HUES6 (cell line): ENCODE data around the gene DNAJB11.
"Not testable (repeated sequence)": the region's sequence is repeated elsewhere in the genome, so short reads cannot be mapped to it uniquely, and the experiment has no call there.

Experiments
- H3K27ac ChIP-seq: 2 replicates; pipeline ENCODE4 v1.7.0; 2013; ENCODE audit warnings: low read depth, mild to moderate bottlenecking, low read length, inconsistent platforms
- H3K27me3 ChIP-seq: 2 replicates; pipeline ENCODE4 v1.6.1; 2013; ENCODE audit warnings: low read length; ENCODE audit not compliant: control insufficient read depth, insufficient read depth
- H3K36me3 ChIP-seq: 2 replicates; pipeline ENCODE4 v1.6.1; 2013; ENCODE audit warnings: low read length; ENCODE audit not compliant: control insufficient read depth, insufficient read depth
- H3K4me1 ChIP-seq: 2 replicates; pipeline ENCODE4 v1.6.1; 2013; ENCODE audit warnings: low read length; ENCODE audit not compliant: control insufficient read depth, insufficient read depth
- H3K4me3 ChIP-seq: 2 replicates; pipeline ENCODE4 v1.5.1; 2013; ENCODE audit warnings: low read depth, low read length
- H3K9ac ChIP-seq: one replicate; pipeline ENCODE4 v1.6.1; 2013; ENCODE audit warnings: mild to moderate bottlenecking, low read length
- H3K9me3 ChIP-seq: 2 replicates; pipeline ENCODE4 v1.6.1; 2013; ENCODE audit warnings: low read depth, low read length; ENCODE audit not compliant: control insufficient read depth, insufficient read depth

The DNAJB11 gene

DNA sequence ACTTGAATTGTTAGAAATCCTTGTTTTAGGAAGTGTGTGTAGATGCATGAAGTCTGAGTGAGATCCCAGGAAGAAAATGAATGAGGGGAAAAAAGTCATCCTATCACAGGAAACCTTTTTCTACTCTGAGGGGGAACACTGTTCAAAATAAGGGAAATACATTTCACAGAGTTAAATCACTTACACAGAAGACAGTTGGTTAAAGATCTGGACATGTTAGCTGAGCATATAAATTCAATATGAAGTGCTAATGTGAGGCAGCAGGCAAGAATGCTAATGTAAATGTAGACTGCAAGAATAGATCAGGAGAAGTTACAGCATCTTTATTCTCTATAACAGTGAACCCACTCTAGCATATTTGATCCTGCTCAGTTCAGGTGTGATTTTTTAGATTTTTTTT lies 5.9 kb upstream of the DNAJB11 start:
- H3K4me1 ChIP-seq, result 0 out of 2 replicates have a peak, but pooled peaks cover 6% of the 10 kb centered on the region
- H3K27me3 ChIP-seq, result no peaks in the 10 kb centered on the region
- H3K9ac ChIP-seq, result no peak overlapping the region
- peaks cover 4% of the 10 kb centered on the region; the same call in 1 of the 2 replicates for H3K36me3 ChIP-seq
- H3K4me3 ChIP-seq, result no peak overlapping the region
- H3K9me3 ChIP-seq, result no peaks in the 10 kb centered on the region
- H3K27ac ChIP-seq, result no peak overlapping the region

DNA sequence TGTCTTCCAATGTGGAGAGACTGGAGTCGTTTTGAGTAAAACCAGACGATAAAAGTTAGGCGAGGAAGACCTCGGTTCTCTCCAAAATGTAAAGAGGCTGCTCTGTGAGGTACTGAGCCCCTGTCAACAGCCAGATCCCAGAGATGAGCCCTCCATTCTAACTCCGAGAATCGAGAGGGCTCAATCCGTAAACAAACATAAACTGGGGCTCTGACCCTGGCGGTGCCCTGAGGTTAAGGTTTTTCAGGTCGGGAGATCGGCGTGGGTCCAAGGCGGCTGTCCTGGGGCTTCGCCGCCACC lies 3.8 kb upstream of the DNAJB11 start:
- no peak overlapping the region for H3K27ac ChIP-seq
- peak overlapping the region; percentile 84 for H3K9ac ChIP-seq
- peaks cover 11% of the 10 kb centered on the region for H3K4me1 ChIP-seq
- H3K27me3 ChIP-seq, result no peaks in the 10 kb centered on the region
- no peaks in the 10 kb centered on the region for H3K9me3 ChIP-seq
- H3K4me3 ChIP-seq, result peak overlapping the region; percentile 88
- peaks cover 4% of the 10 kb centered on the region; the same call in 1 of the 2 replicates for H3K36me3 ChIP-seq

DNA sequence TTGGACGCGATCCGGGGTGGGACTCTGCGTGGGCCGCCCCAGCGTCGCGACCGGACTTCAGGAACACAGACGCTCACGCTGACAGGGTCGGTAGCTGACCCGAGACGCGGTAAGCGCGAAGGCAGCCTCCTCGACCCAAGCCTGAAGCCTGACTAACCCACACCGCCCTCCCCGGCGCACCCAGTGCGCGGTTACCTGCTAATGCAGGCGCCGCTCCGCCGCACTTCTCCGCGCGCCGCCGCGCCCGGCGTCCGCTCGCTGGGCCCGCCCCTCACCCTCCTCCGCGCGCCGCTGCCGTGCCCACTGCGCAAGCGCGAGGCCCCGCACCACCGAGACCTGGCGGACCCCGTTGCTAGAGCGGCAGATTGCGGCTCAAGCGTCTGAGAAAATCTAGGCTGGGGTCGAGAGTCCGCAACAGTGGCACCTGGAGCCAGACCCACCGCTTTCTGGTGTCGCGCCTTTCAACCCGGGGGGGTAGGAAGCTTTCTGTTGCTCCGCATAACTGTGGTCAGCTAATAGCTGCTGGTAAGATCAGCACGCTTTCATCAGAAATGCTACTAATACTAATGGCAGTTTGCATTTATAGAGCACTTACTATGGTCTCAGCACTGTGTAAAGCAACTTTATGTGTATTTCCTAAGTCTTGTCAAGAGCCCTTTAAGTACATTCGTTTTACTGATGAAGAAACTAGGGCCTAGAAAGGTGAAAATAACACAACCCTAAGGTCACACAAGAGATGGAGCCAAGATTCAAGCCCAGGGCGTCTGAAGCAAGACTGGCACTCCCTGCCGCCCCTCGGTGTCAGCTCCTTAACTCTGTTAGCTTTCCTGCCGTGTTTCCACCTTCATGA lies 3.2 kb upstream of the DNAJB11 start, which contains the start of gene TBCCD1:
TSS of gene TBCCD1 (minus strand) at position 268 of the 850 bp plus-strand sequence. CDS start 3,010 bp downstream, outside the sequence.
- Histone ChIP-seq H3K9ac (peak within 1 kb of the TSS; percentile 84), H3K36me3 (peaks cover 3% of the 10 kb centered on the region; the same call in 1 of the 2 replicates), H3K27me3 (no peaks in the 10 kb centered on the region), H3K4me3 (peak within 1 kb of the TSS; percentile 88), H3K9me3 (no peaks in the 10 kb centered on the region), H3K4me1 (peaks cover 11% of the 10 kb centered on the region), H3K27ac (peak within 1 kb of the TSS; percentile 41; the same call in 1 of the 2 replicates)

DNA sequence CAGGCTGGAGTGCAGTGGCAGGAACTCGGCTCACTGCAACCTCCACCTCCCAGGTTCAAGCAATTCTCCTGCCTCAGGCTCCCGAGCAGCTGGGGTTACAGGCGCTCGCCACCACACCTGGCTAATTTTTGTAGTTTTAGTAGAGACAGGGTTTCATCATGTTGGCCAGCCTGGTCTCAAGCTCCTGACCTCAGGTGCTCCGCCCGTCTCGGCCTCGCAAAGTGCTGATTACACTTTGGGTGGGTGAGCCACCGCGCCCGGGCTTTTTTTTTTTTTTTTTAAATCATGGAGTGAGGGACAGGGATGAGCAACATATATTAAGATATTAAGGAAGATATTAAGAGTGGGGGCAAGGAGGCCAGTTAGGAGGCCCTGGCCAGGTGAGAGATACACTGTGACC lies 1.2 kb upstream of the DNAJB11 start:
- H3K9ac ChIP-seq, H3K9me3 ChIP-seq, H3K27ac ChIP-seq, H3K27me3 ChIP-seq: not testable (repeated sequence)
- Histone ChIP-seq H3K36me3 (peaks cover 17% of the 10 kb centered on the region), H3K4me1 (peaks cover 11% of the 10 kb centered on the region), H3K4me3 (peak overlapping the region; percentile 85)

DNA sequence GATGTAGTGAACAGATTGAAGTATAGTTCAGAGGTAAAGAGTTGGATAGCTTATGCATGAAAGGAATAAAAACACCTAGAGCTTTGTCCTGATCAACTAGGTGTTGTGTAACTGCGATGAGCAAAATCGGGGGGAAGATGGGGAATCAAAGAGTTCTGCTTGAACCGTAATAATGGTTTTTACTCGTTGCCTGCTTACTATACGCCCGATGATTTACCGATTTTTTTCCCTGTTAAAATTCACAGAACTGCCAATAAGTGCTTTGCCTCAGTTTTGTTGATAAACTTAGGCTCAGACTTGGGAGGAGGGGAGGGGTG lies 783 bp upstream of the DNAJB11 start:
- Histone ChIP-seq H3K36me3 (peaks cover 21% of the 10 kb centered on the region), H3K27me3 (no peaks in the 10 kb centered on the region), H3K9ac (peak overlapping the region; percentile 69), H3K27ac (no peak overlapping the region), H3K9me3 (no peaks in the 10 kb centered on the region), H3K4me3 (peak overlapping the region; percentile 85), H3K4me1 (peaks cover 11% of the 10 kb centered on the region)

DNA sequence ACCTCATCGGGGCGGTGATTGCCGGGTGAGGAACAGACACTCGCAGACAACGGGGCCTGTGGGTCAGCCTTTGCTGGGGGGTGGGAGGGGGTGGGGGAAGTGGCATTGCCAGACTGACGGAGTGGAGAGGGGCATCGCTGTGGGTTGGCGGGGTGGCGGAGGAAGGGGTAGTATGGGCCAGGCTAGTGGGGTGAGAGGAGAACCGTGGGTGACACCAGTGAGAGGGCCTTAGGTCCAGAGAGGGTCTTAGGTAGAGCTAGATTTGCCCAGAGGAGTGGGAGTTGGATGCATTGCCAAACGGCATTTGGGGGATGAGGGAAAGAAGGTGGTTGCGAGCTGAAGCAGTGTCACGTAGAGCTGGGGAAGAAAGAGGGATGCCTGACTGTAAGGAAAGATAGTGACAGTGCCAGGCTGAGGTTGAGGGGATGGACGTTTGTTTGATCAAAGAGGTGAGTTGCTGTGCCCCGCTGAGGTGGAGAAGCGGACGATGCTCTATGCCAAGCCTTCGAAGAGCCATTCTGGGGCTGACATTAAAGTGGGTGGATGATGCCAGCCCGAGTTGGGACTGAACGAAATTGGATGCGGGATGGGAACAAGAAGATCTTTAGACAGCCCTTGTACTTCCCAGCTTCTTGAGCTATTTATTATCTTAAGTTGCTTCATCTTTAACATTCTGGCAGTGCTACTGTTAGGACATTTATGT lies 572 bp downstream of the DNAJB11 start:
- Histone ChIP-seq H3K27me3 (no peaks in the 10 kb centered on the region), H3K9ac (peak overlapping the region; percentile 89), H3K4me3 (peak overlapping the region; percentile 98), H3K36me3 (peaks cover 34% of the 10 kb centered on the region), H3K9me3 (no peaks in the 10 kb centered on the region), H3K4me1 (peaks cover 11% of the 10 kb centered on the region), H3K27ac (peak overlapping the region; percentile 72; the same call in 1 of the 2 replicates)

DNA sequence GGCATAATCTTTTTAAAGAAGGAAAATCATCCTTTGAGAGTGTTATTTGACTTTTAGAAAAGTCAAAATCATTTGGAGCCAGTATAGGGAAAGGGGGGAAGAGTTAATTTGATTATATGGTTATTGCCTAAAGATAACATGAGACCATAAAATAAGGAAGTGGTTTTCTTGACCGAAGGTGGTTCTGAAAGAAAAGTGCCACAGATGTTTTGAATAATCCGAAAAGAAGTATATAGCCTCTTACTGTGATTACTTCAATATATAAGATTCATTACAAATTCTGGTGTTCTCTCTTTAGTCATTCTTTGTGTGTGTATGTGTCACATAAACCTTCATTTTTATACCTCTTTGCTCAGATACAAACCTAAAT lies 1.1 kb downstream of the DNAJB11 start:
- peaks cover 11% of the 10 kb centered on the region for H3K4me1 ChIP-seq
- H3K36me3 ChIP-seq, result peaks cover 39% of the 10 kb centered on the region
- peak overlapping the region; percentile 89 for H3K9ac ChIP-seq
- no peaks in the 10 kb centered on the region for H3K9me3 ChIP-seq
- H3K4me3 ChIP-seq, result peak overlapping the region; percentile 98
- no peak overlapping the region for H3K27ac ChIP-seq
- no peaks in the 10 kb centered on the region for H3K27me3 ChIP-seq

DNA sequence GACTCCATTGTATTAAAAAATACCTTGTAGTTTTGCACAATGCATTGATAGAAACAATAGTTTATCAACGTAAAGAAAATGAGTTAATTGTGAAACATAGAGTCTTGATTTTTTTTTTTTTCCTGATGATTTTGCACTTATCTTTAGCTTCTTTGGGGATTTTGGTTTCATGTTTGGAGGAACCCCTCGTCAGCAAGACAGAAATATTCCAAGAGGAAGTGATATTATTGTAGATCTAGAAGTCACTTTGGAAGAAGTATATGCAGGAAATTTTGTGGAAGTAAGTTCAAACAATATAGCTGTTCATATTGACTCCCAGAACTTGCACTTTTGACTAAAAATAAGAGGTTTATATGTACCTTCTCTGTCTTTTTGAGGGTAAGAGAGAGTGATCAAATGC lies 7.0 kb downstream of the DNAJB11 start:
- H3K36me3 ChIP-seq, result peaks cover 92% of the 10 kb centered on the region
- no peaks in the 10 kb centered on the region for H3K4me1 ChIP-seq
- no peaks in the 10 kb centered on the region for H3K27me3 ChIP-seq
- H3K9ac ChIP-seq, result no peak overlapping the region
- no peak overlapping the region for H3K4me3 ChIP-seq
- H3K9me3 ChIP-seq, result no peaks in the 10 kb centered on the region
- no peak overlapping the region for H3K27ac ChIP-seq

DNA sequence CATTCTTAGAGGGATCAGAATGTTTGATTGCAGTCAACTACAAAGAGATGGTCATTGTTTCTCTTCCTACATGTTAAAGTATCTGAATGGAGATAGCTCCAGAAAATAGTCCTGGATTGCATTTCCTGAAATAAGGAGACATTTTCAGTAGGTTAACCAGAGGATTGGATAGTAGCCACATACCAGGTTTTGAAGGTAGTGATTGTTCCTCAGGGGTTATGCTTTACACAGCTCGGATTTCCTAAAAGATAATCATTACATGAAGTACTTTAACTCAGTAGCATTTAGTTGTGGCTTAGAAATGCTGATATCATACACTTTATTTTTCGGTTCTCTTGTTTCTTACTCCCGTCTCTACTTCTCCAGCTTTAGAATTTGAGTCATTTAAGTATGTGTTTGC lies 10.3 kb downstream of the DNAJB11 start:
- H3K36me3 ChIP-seq, result peaks cover 95% of the 10 kb centered on the region

DNA sequence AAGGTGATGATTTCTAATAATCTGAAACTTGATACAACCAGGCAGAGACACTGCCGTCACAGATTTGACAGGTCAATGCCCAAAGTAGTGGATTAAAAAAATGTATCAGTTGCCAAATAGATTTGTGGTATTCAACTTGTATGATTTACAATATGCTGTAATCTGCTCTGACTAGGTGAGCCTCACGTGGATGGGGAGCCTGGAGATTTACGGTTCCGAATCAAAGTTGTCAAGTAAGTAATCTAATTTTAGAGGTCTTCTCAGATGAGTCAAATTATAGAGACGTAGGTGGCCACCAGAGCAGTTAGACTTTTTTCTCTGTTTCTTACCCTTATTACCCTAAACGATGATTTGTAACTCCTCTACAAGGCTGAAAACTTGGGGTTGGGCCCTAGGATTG lies 12.0 kb downstream of the DNAJB11 start:
- Histone ChIP-seq H3K4me1 (no peaks in the 10 kb centered on the region; the same call in 1 of the 2 replicates), H3K27ac (peak overlapping the region; percentile 17; the same call in 1 of the 2 replicates), H3K4me3 (no peak overlapping the region), H3K9me3 (no peaks in the 10 kb centered on the region), H3K27me3 (no peaks in the 10 kb centered on the region), H3K9ac (no peak overlapping the region), H3K36me3 (peaks cover 82% of the 10 kb centered on the region)

More for the DNA sequence above, 10.3 kb downstream of the DNAJB11 start:
- Histone ChIP-seq H3K27ac (no peak overlapping the region), H3K4me3 (no peak overlapping the region), H3K9me3 (no peaks in the 10 kb centered on the region), H3K27me3 (no peaks in the 10 kb centered on the region), H3K9ac (no peak overlapping the region), H3K4me1 (no peaks in the 10 kb centered on the region; the same call in 1 of the 2 replicates)

DNA sequence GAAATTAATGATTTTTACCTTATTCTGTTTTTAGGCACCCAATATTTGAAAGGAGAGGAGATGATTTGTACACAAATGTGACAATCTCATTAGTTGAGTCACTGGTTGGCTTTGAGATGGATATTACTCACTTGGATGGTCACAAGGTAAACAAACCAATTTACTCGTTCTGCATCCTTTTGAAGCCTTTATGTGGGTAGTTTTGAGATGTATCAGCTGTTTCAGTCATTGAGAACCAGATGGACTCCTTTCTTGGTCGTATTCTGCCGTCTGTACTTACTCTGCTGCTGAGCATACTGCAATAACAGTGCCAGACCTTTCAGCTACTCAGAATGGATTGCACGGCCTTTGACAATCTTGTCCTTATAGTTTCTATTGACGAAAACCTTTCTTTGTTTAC lies 13.3 kb downstream of the DNAJB11 start:
- Histone ChIP-seq H3K27me3 (no peaks in the 10 kb centered on the region), H3K9me3 (no peaks in the 10 kb centered on the region), H3K9ac (peak overlapping the region; percentile 7), H3K36me3 (peaks cover 72% of the 10 kb centered on the region), H3K4me3 (no peak overlapping the region), H3K4me1 (no peaks in the 10 kb centered on the region; the same call in 1 of the 2 replicates), H3K27ac (peak overlapping the region; percentile 17; the same call in 1 of the 2 replicates)
